GM18508 (cell line): ENCODE measurements around the gene DDX39A.
"Not testable (repeated sequence)": the region's sequence is repeated elsewhere in the genome, so short reads cannot be mapped to it uniquely, and the experiment has no call there.

Experiments
- ATAC-seq: cut with Tn5 transposase; IDR thresholded peaks from one replicate; pipeline ENCODE4 v1.9.1; 2021; ENCODE audit warnings: moderate number of reproducible peaks; ENCODE audit not compliant: insufficient read depth, unreplicated experiment

The DDX39A gene

DNA sequence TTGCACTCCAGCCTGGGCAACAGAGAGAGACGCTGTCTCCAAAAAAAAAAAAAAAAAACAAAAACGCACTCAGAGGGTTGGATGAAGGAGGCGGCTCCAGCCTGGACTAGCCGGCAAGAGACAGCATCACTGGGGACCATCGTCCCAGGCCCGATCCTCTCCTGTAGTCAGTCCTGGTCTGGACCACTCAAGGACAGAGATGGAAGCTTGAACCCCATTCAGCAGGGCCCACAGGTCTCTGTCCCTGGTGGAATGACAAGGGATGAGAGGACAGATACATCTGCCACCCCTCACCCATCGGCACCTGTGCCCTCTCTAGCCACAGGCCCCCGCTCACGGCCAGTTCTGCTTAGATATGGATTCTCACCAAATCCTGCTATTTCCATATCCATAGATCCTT is 23.9 kb downstream of the DDX39A start:
- no peak for ATAC-seq

DNA sequence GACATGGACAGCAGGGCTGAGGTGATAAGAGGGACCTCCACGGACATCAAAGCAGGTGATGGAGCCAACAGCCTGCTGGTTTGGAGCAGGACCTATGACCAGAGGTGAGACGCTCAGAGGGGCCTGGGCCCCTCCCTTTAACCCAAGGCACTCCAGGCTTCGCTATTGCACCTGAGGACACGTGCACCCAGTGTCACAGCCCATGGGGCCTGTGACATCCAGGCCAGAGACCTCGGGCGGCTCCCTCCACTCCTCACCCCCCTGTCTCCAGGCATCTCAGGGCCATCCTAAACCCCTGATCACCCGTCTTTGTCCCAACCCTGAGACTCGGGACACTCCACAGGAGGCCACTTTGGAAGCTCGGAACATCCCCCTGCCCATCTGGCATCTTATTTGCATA is 25.0 kb downstream of the DDX39A start:
- ATAC-seq = no peak

DNA sequence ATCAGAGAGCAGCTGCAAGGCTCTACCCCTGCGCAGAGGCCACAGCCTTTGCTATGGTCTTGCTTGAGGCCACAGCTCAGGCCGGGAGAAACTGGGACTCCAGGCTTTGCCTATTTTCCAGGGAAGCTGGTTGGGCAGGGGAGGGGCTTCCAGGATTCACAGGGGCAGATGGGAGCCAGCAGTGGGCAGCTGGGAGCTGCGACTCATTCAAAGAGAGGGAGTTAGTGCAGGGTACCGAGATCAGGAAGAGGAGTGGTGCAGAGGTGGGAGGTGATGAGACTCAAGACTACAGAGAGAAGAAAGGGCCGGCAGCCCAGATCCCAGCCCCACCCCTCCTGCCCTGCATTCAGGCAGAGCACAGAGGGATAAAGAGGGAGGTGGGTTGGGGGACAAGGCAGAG is 25.8 kb downstream of the DDX39A start:
- ATAC-seq = no peak

DNA sequence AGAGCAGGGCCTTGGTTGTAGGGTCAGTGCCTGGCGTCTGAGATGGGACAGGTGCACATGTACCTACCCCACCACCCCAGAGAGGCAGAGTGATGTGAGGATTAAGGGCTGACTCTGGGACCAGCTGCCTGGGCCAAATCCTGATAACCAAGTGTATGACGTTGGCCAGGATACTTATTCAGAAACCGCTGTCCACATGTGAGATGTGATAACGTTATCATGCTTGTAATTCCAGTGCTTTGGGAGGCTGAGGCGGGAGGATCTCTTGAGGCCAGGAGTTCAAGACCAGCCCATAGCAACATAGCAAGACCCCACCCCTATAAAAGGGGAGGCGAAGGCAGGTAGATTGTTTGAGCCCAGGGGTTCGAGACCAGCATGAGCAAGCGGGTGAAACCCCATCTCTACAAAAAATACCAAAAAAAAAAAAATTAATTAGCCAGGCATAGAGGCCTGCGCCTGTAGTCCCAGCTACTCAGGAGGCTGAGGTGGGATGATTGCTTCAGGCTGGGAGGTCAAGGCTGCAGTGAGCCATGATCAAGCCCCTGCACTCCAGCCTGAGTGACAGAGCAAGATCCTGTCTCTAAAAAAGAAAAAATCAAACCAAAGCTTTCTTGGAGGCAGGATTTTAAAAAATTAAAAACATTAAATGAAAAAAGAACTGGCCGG is 27.9 kb downstream of the DDX39A start:
- ATAC-seq = no peak

- no peak for ATAC-seq
Observed at GRCh38 chr19:14390548-14390947, 28.6 kb downstream of the DDX39A start.

DNA sequence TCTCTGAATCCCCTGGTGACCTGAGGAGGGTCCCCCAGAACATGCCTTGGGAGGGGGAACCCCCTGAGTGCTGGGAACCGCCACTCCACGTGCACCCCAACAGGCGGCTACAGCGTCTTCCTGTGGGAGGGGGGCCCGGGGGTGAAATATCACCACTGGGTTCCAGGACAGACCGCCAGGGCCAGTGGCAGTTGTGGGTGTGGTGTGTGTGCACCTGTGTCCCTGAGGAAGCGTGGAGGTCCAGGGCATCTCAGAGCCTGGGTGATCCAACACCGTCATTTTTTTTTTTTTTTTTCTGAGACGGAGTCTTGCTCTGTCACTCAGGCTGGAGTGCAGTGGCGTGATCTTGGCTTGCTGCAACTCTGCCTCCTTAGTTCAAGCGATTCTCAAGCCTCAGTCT is 33.6 kb downstream of the DDX39A start:
- no peak for ATAC-seq

- no peak for ATAC-seq
Observed at GRCh38 chr19:14383661-14384555, 35.2 kb downstream of the DDX39A start.

GRCh38 chr19:14381689-14382474 is 37.3 kb downstream of the DDX39A start:
- no peak for ATAC-seq

DNA sequence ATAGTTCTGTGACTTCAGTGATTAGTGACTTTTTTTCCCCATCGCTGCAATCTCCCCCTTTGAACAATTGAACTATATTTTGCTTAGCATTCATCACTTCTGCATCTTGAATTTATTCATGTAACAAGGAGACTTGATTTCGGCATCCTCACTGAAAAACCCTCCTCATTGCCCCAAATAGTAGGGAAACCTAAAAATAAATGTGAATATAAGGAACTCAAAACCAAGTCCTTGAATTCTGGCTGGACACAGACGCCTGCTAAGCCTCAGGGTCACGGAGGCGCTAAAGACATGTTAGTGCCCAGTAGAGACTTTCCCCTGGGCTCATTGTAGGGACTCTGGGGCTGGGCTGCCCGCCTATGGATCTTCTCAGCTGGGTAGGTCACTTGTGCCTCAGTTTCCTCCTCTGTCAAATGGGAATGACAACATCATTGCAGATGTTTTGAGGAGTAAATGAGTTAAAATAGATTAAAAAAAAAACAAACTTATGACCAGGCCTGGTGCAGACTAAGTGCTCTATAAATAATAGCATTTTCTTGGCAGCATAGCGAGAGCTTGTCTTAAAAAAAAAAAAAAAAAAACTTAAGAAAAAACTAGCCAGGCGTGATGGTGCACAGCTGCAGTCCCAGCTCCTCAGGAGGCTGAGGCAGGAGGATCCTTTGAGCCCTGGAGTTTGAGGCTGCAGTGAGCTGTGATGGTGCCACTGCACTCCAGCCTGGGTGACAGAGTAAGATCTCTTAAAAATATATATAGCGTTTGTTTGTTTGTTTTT is 39.7 kb downstream of the DDX39A start:
- no peak for ATAC-seq

GRCh38 chr19:14378890-14379289 is 40.3 kb downstream of the DDX39A start:
- ATAC-seq = no peak

- no peak for ATAC-seq
Observed at GRCh38 chr19:14377883-14378328, 41.2 kb downstream of the DDX39A start.

- ATAC-seq = no peak
Observed at GRCh38 chr19:14375582-14376291, 43.4 kb downstream of the DDX39A start.

DNA sequence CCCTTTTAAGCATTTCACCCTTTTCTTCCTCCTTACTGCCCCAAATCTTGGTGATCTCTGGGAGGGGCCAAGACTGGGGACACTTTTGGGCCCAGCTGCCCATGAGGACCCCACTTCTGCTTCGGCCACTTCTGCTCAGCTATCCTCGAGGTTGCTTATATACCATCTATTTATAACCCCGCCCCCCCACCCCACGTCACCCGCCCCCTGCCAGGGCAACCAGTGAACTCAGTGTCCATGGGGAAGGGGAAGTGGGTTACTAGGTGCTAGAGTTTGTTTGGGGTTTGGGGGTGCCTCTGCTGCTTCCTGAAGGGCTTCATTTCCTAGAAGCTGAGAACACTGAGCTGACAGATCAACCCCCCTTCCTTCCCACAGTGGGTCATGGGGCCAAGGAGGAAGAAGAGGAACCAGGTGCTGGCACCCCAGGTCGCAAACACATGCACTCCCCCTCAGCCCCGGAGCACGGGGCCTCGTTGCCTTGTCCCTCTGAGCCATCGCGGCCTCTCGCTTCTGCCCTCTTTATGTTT is 44.0 kb downstream of the DDX39A start:
- ATAC-seq = no peak

- ATAC-seq = not testable (repeated sequence)
Observed at GRCh38 chr19:14374313-14374712, 44.8 kb downstream of the DDX39A start.

GRCh38 chr19:14372384-14373077 is 46.6 kb downstream of the DDX39A start:
- not testable (repeated sequence) for ATAC-seq

GRCh38 chr19:14371301-14371821 is 47.8 kb downstream of the DDX39A start:
- ATAC-seq = no peak

- ATAC-seq = no peak
Observed at GRCh38 chr19:14370940-14371280, 48.2 kb downstream of the DDX39A start.

GRCh38 chr19:14370169-14370939 is 48.8 kb downstream of the DDX39A start:
- ATAC-seq = no peak
